Esophagus squamous epithelium (tissue), 5 donors: Measurements from ENCODE around the gene UIMC1. TPM values are rescaled to one million over a fixed set of nuclear protein-coding genes. Genes with fewer than 3 reads are reported as not detected.

Experiments used
- DNase-seq: peaks from one replicate; lab custom pipeline; 2025; lab: John Stamatoyannopoulos, UW
- H3K27ac ChIP-seq, 4 donors: fragments of 200-600 bp; sonication (generic); one replicate each; pipeline ENCODE4 v1.5.1; 2016 to 2019; ENCODE audit warnings: mild to moderate bottlenecking in 1 of 4
- H3K27me3 ChIP-seq, 4 donors: fragments of 200-600 bp; sonication (generic); 1 replicate in 3 of 4; 2 replicates in 1 of 4; pipeline versions ENCODE4 v1.5.1 to v1.6.0; 2017 to 2021; ENCODE audit warnings: antibody characterized with exemption in 1 of 4
- H3K36me3 ChIP-seq, 3 donors: fragments of 200-600 bp; sonication (generic); one replicate each; pipeline ENCODE4 v1.5.1; 2016 to 2019
- H3K4me1 ChIP-seq, 3 donors: fragments of 200-600 bp; sonication (generic); one replicate each; pipeline ENCODE4 v1.5.1; 2017 to 2019
- H3K4me3 ChIP-seq, 4 donors: fragments of 200-600 bp; sonication (generic); 1 replicate in 3 of 4; 2 replicates in 1 of 4; pipeline ENCODE4 v1.5.1; 2016 to 2019; ENCODE audit warnings: mild to moderate bottlenecking in 2 of 4, moderate library complexity in 1 of 4
- H3K9me3 ChIP-seq, 3 donors: fragments of 200-600 bp; sonication (generic); one replicate each; pipeline ENCODE4 v1.5.1; 2016 to 2019
- CTCF ChIP-seq, 6 experiments: fragments of 450-650 bp in 4 of 6; fragments of 200-600 bp in 2 of 6; sonication (generic) in 2 of 6; IDR thresholded peaks; one replicate each; pipeline ENCODE4 v1.5.1; 2016 to 2019; ENCODE audit warnings: antibody characterized with exemption in 6 of 6, mild to moderate bottlenecking in 4 of 6, moderate library complexity in 4 of 6
- POLR2A ChIP-seq, 4 donors: fragments of 450-650 bp; IDR thresholded peaks; one replicate each; pipeline ENCODE4 v1.6.1; 2017; ENCODE audit warnings: antibody characterized with exemption in 4 of 4, mild to moderate bottlenecking in 4 of 4, moderate library complexity in 3 of 4
- WGBS, 2 donors: methylation state at CpG; one replicate each; pipeline ENCODE4 v1.1.5; 2018; 5-methylcytosine and 5-hydroxymethylcytosine counted together
- intact Hi-C: fragments of 100-400 bp; cut with DNase I; formaldehyde crosslinking; loops from one replicate; pipeline ENCODE4 v1.15.0; 2022
- total RNA-seq, 4 donors: library from RNA; depleted of rRNA; stranded (reverse); fragments of >200 nt; gene quantifications; one replicate each; pipeline ENCODE4 v1.1.0, GENCODE V29; 2016
- donor health status: DM: yes; HTN: yes; CAD: no.

Gene UIMC1
- total RNA-seq, 4 donors from 2014 or later, result 10.3 to 38.1 (median 15.6) TPM

- intact Hi-C loops, result no loop called here
- TF ChIP-seq CTCF (IDR thresholded peaks at IDR 0.05) (no peak), POLR2A (IDR thresholded peaks at IDR 0.05) (no peak)
- WGBS, 2 donors, result 72 to 78% methylated on average over 1 of the region's 1 CpG
- no peak for DNase-seq
- peaks cover 0 to 16% (median 0%) of the 10 kb centered on the region in 3 donors for H3K4me1 ChIP-seq
- H3K4me3 ChIP-seq, result no peak overlapping the region
- no peaks in the 10 kb centered on the region for H3K9me3 ChIP-seq
- H3K27ac ChIP-seq, result no peak overlapping the region
- H3K27me3 ChIP-seq, result no peaks in the 10 kb centered on the region
- H3K36me3 ChIP-seq, result peaks cover 0 to 85% (median 5%) of the 10 kb centered on the region in 3 donors
These were observed 58.1 kb downstream of the UIMC1 start for GRCh38 chr5:176948458-176948857.

- Histone ChIP-seq H3K27me3 (no peaks in the 10 kb centered on the region), H3K9me3 (no peaks in the 10 kb centered on the region), H3K36me3 (peaks cover 0 to 85% (median 5%) of the 10 kb centered on the region in 3 donors), H3K4me1 (peaks cover 0 to 16% (median 0%) of the 10 kb centered on the region in 3 donors), H3K4me3 (no peak overlapping the region), H3K27ac (no peak overlapping the region)
- TF ChIP-seq POLR2A (IDR thresholded peaks at IDR 0.05) (no peak), CTCF (IDR thresholded peaks at IDR 0.05) (no peak)
- 70 to 85% methylated on average over 2 of the region's 2 CpGs for WGBS, 2 donors
- intact Hi-C loops, result no loop called here
- no peak for DNase-seq
These were observed 58.7 kb downstream of the UIMC1 start for GRCh38 chr5:176947847-176948246.

GRCh38 chr5:176944268-176944667 is 62.3 kb downstream of the UIMC1 start:
- WGBS, 2 donors, result 45 to 74% methylated on average over 2 of the region's 2 CpGs
- Histone ChIP-seq H3K36me3 (peaks cover 0 to 84% (median 0%) of the 10 kb centered on the region in 3 donors), H3K4me3 (no peak overlapping the region), H3K4me1 (peaks cover 0 to 16% (median 0%) of the 10 kb centered on the region in 3 donors), H3K27ac (no peak overlapping the region), H3K9me3 (no peaks in the 10 kb centered on the region), H3K27me3 (no peaks in the 10 kb centered on the region)
- intact Hi-C loops, result no loop called here
- no peak for TF ChIP-seq POLR2A (IDR thresholded peaks at IDR 0.05)
- TF ChIP-seq CTCF (IDR thresholded peaks at IDR 0.05), result no peak
- no peak for DNase-seq

GRCh38 chr5:176943816-176944215 is 62.8 kb downstream of the UIMC1 start:
- Histone ChIP-seq H3K27ac (no peak overlapping the region), H3K27me3 (no peaks in the 10 kb centered on the region), H3K4me1 (peaks cover 0 to 16% (median 0%) of the 10 kb centered on the region in 3 donors), H3K9me3 (no peaks in the 10 kb centered on the region), H3K4me3 (no peak overlapping the region), H3K36me3 (peaks cover 0 to 86% (median 2%) of the 10 kb centered on the region in 3 donors)
- 56 to 57% methylated on average over 1 of the region's 1 CpG for WGBS, 2 donors
- intact Hi-C loops, result no loop called here
- TF ChIP-seq POLR2A (IDR thresholded peaks at IDR 0.05) (no peak), CTCF (IDR thresholded peaks at IDR 0.05) (no peak)
- DNase-seq, result no peak

- DNase-seq, result no peak
- intact Hi-C loops, result no loop called here
- 86% methylated on average over 7 to 9 of the region's 9 CpGs for WGBS, 2 donors
- no peak for TF ChIP-seq CTCF (IDR thresholded peaks at IDR 0.05)
- TF ChIP-seq POLR2A (IDR thresholded peaks at IDR 0.05), result no peak
- H3K4me3 ChIP-seq, result no peak overlapping the region
- peaks cover 0 to 85% (median 3%) of the 10 kb centered on the region in 3 donors for H3K36me3 ChIP-seq
- peaks cover 0 to 16% (median 0%) of the 10 kb centered on the region in 3 donors for H3K4me1 ChIP-seq
- H3K27ac ChIP-seq, result no peak overlapping the region
- no peaks in the 10 kb centered on the region for H3K9me3 ChIP-seq
- H3K27me3 ChIP-seq, result no peaks in the 10 kb centered on the region
These were observed 64.6 kb downstream of the UIMC1 start for GRCh38 chr5:176941951-176942350.
